H9 (cell line): ENCODE results near the gene PRKCI. TPM values are rescaled to one million over a fixed set of nuclear protein-coding genes. Genes with fewer than 3 reads are reported as not detected.

Experiments used
- DNase-seq: peaks from one replicate; pipeline ENCODE4 v3.0.0-alpha.2; 2017
- H2AFZ ChIP-seq: one replicate; pipeline ENCODE4 v1.6.1; 2013; ENCODE audit warnings: mild to moderate bottlenecking, low read length, control low read depth, moderate library complexity
- H2AK5ac ChIP-seq: 2 replicates; pipeline ENCODE4 v1.6.1; 2013; ENCODE audit warnings: low read length, control low read depth, mixed read lengths; ENCODE audit not compliant: insufficient read length
- H2BK120ac ChIP-seq: one replicate; pipeline ENCODE4 v1.6.1; 2013; ENCODE audit warnings: low read depth, mild to moderate bottlenecking, low read length, control low read depth, inconsistent platforms; ENCODE audit not compliant: poor library complexity, severe bottlenecking
- H2BK12ac ChIP-seq: 2 replicates; pipeline ENCODE4 v1.6.1; 2013; ENCODE audit warnings: low read length, control low read depth, mixed read lengths, low read depth; ENCODE audit not compliant: insufficient read length
- H2BK15ac ChIP-seq: 2 replicates; pipeline ENCODE4 v1.6.1; 2013; ENCODE audit warnings: low read depth, low read length, control low read depth
- H2BK20ac ChIP-seq: one replicate; pipeline ENCODE4 v1.6.1; 2013; ENCODE audit warnings: low read depth, mild to moderate bottlenecking, low read length, control low read depth, inconsistent platforms; ENCODE audit not compliant: poor library complexity, severe bottlenecking
- H2BK5ac ChIP-seq: 2 replicates; pipeline ENCODE4 v1.6.1; 2013; ENCODE audit warnings: low read length, control low read depth, mixed read lengths; ENCODE audit not compliant: insufficient read length
- H3K14ac ChIP-seq: 2 replicates; pipeline ENCODE4 v1.6.1; 2013; ENCODE audit warnings: low read length, control low read depth; ENCODE audit not compliant: insufficient read depth
- H3K18ac ChIP-seq: 2 replicates; pipeline ENCODE4 v1.6.1; 2013; ENCODE audit warnings: low read depth, mild to moderate bottlenecking, mixed read lengths, low read length, control low read depth; ENCODE audit not compliant: insufficient read length
- H3K23ac ChIP-seq: 2 replicates; pipeline ENCODE4 v1.6.1; 2013; ENCODE audit warnings: low read length, control low read depth, mixed read lengths, low read depth; ENCODE audit not compliant: insufficient read length
- H3K23me2 ChIP-seq: 2 replicates; pipeline ENCODE4 v1.6.1; 2013; ENCODE audit warnings: low read depth, mild to moderate bottlenecking, mixed read lengths, low read length, control low read depth; ENCODE audit not compliant: insufficient read length, poor library complexity, severe bottlenecking
- H3K27ac ChIP-seq: 2 replicates; pipeline ENCODE4 v1.5.1; 2013; ENCODE audit warnings: low read length, control low read depth, mixed read lengths, low read depth; ENCODE audit not compliant: insufficient read length
- H3K27me3 ChIP-seq: 2 replicates; pipeline ENCODE4 v1.6.1; 2013; ENCODE audit warnings: low read length, control low read depth, inconsistent platforms; ENCODE audit not compliant: insufficient read depth
- H3K4ac ChIP-seq: 2 replicates; pipeline ENCODE4 v1.6.1; 2013; ENCODE audit warnings: low read depth, mild to moderate bottlenecking, control low read depth, inconsistent platforms, low read length, moderate library complexity
- H3K4me1 ChIP-seq: 2 replicates; pipeline ENCODE4 v1.6.1; 2013; ENCODE audit warnings: low read length, control low read depth, inconsistent platforms; ENCODE audit not compliant: insufficient read depth
- H3K4me2 ChIP-seq: 2 replicates; pipeline ENCODE4 v1.6.1; 2013; ENCODE audit warnings: low read length, control low read depth, mixed read lengths; ENCODE audit not compliant: insufficient read length, insufficient read depth
- H3K56ac ChIP-seq: 2 replicates; pipeline ENCODE4 v1.6.1; 2013; ENCODE audit warnings: low read depth, mild to moderate bottlenecking, mixed read lengths, low read length, control low read depth; ENCODE audit not compliant: insufficient read length
- H3K79me1 ChIP-seq: 2 replicates; pipeline ENCODE4 v1.6.1; 2013; ENCODE audit warnings: low read depth, mild to moderate bottlenecking, moderate library complexity, low read length, control low read depth, inconsistent platforms; ENCODE audit not compliant: insufficient read depth, poor library complexity, severe bottlenecking
- H3K79me2 ChIP-seq: 2 replicates; pipeline ENCODE4 v1.6.1; 2013; ENCODE audit warnings: low read length, control low read depth, inconsistent platforms; ENCODE audit not compliant: insufficient read depth
- H3K9ac ChIP-seq: 2 replicates; pipeline ENCODE4 v1.6.1; 2013; ENCODE audit warnings: low read length, control low read depth, mixed read lengths; ENCODE audit not compliant: insufficient read length; ENCODE audit errors: extremely low read depth
- H3K9me3 ChIP-seq: one replicate; pipeline ENCODE4 v1.6.1; 2013; ENCODE audit warnings: low read depth, low read length, inconsistent platforms; ENCODE audit not compliant: control insufficient read depth
- H3T11ph ChIP-seq: one replicate; pipeline ENCODE4 v1.6.1; 2013; ENCODE audit warnings: mild to moderate bottlenecking, low read length, control low read depth, inconsistent platforms
- H4K20me1 ChIP-seq: one replicate; pipeline ENCODE4 v1.6.1; 2013; ENCODE audit not compliant: control insufficient read depth, insufficient read length, insufficient read depth
- H4K5ac ChIP-seq: 2 replicates; pipeline ENCODE4 v1.6.1; 2013; ENCODE audit warnings: low read depth, mild to moderate bottlenecking, mixed read lengths, low read length, control low read depth; ENCODE audit not compliant: insufficient read length
- H4K8ac ChIP-seq: replicated peaks from 2 replicates; pipeline ENCODE4 v1.6.1; 2013; ENCODE audit warnings: low read length, control low read depth, mixed read lengths, low read depth; ENCODE audit not compliant: insufficient read length
- H4K91ac ChIP-seq: 2 replicates; pipeline ENCODE4 v1.6.1; 2013; ENCODE audit warnings: low read depth, mild to moderate bottlenecking, moderate library complexity, mixed read lengths, low read length, control low read depth; ENCODE audit not compliant: insufficient read length
- H3K27ac Mint-ChIP-seq, 3 experiments: 2 replicates in 2 of 3; 3 replicates in 1 of 3; pipeline ENCODE4 v1.8.0; 2020 to 2021; ENCODE audit warnings: mixed read lengths in 3 of 3, mild to moderate bottlenecking in 1 of 3, moderate library complexity in 1 of 3
- H3K27me3 Mint-ChIP-seq: 2 replicates; pipeline ENCODE4 v1.8.0; 2021; ENCODE audit warnings: low read depth, mild to moderate bottlenecking, moderate library complexity, mixed read lengths
- H3K36me3 Mint-ChIP-seq, 3 experiments: 2 replicates in 2 of 3; 3 replicates in 1 of 3; pipeline ENCODE4 v1.8.0; 2020 to 2021; ENCODE audit warnings: low read depth in 3 of 3, mixed read lengths in 3 of 3; ENCODE audit not compliant: insufficient read depth in 1 of 3
- H3K4me1 Mint-ChIP-seq, 2 experiments: 2 replicates each; pipeline ENCODE4 v1.8.0; 2020; ENCODE audit warnings: mixed read lengths in 2 of 2
- H3K4me3 Mint-ChIP-seq, 2 experiments: 2 replicates in 1 of 2; 3 replicates in 1 of 2; pipeline ENCODE4 v1.8.0; 2020 to 2021; ENCODE audit warnings: mild to moderate bottlenecking in 2 of 2, mixed read lengths in 2 of 2, moderate library complexity in 1 of 2
- H3K9me3 Mint-ChIP-seq, 2 experiments: 2 replicates in 1 of 2; 3 replicates in 1 of 2; pipeline ENCODE4 v1.8.0; 2020; ENCODE audit warnings: mild to moderate bottlenecking in 2 of 2, mixed read lengths in 2 of 2, moderate library complexity in 1 of 2
- CTCF ChIP-seq: fragments of 200-600 bp; sonication (generic); conservative IDR thresholded peaks from 3 replicates; pipeline ENCODE4 v1.8.0; 2021; ENCODE audit warnings: antibody characterized with exemption, mild to moderate bottlenecking
- WGBS: extraction: QIAGEN DNeasy Blood & Tissue Kit; methylation state at CpG from one replicate; pipeline ENCODE4 v1.1.7; 2013; ENCODE audit warnings: missing lambda C conversion rate, low lambda C conversion rate, mixed read lengths; ENCODE audit not compliant: insufficient read length; ENCODE audit errors: extremely low coverage; 5-methylcytosine and 5-hydroxymethylcytosine counted together
- total RNA-seq: library from RNA; stranded (reverse); gene quantifications from 2 replicates; pipeline ENCODE4 v1.2.1, GENCODE V29; 2021

The PRKCI gene
- total RNA-seq, 1 experiment from 2014 or later: 71.1 TPM

DNA sequence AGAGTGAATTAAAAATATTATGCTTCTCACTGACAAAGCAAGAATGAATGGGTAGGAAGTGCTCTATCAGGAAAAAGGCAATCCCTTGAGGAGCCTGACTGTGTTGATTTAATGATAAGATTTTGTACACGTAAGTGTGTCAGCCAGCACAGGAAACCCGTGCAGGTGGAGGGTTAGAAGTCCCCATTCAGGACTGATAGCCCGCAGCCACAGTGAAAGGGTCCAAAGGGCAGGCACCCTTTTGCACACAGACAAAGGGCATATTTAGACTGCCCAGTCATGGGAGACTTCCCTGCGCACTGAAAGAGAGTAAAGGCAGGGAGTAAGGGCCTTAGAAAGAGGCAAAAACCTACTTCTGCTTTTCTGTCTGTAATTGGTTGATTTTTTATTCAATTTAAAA, 108.9 kb downstream of the PRKCI start:
- Histone ChIP-seq H4K5ac (no peak overlapping the region), H3K4ac (no peak overlapping the region), H3K9me3 (no peaks in the 10 kb centered on the region), H4K8ac (no peak overlapping the region), H3T11ph (no peak overlapping the region), H2BK12ac (no peak overlapping the region), H2AK5ac (no peak overlapping the region), H3K79me2 (no peaks in the 10 kb centered on the region), H2BK15ac (no peak overlapping the region), H2AFZ (no peak overlapping the region), H2BK120ac (no peak overlapping the region), H2BK20ac (no peak overlapping the region), H3K4me2 (no peak overlapping the region), H3K79me1 (no peaks in the 10 kb centered on the region), H2BK5ac (no peak overlapping the region), H3K4me1 (no peaks in the 10 kb centered on the region), H3K56ac (no peak overlapping the region), H3K23me2 (no peaks in the 10 kb centered on the region), H3K23ac (no peak overlapping the region), H3K14ac (no peak overlapping the region), H3K9ac (no peak overlapping the region), H3K27me3 (no peaks in the 10 kb centered on the region), H3K18ac (no peak overlapping the region), H4K91ac (no peak overlapping the region), H3K27ac (no peak overlapping the region), H4K20me1 (no peaks in the 10 kb centered on the region)
- no peaks in the 10 kb centered on the region for H3K27me3 Mint-ChIP-seq
- no peak overlapping the region for H3K4me3 Mint-ChIP-seq
- no peak for TF ChIP-seq CTCF
- peaks cover 15 to 24% (median 21%) of the 10 kb centered on the region in 3 experiments for H3K36me3 Mint-ChIP-seq
- H3K27ac Mint-ChIP-seq: no peak overlapping the region
- peaks cover 24 to 31% of the 10 kb centered on the region in 2 experiments for H3K9me3 Mint-ChIP-seq
- DNase-seq: no peak
- H3K4me1 Mint-ChIP-seq: no peaks in the 10 kb centered on the region
- no CpG with 5 or more reads among the region's 4 CpGs for WGBS
